ENCODE measurements around the gene ADM. TPM values are rescaled to one million over a fixed set of nuclear protein-coding genes. Genes with fewer than 3 reads are reported as not detected.

The ADM gene
- total and polyA plus RNA-seq, 2 donors (not counting 3 experiments of a cell fraction or from before 2014, with no cell fraction given) = 45.3 to 55.5 TPM

DNA sequence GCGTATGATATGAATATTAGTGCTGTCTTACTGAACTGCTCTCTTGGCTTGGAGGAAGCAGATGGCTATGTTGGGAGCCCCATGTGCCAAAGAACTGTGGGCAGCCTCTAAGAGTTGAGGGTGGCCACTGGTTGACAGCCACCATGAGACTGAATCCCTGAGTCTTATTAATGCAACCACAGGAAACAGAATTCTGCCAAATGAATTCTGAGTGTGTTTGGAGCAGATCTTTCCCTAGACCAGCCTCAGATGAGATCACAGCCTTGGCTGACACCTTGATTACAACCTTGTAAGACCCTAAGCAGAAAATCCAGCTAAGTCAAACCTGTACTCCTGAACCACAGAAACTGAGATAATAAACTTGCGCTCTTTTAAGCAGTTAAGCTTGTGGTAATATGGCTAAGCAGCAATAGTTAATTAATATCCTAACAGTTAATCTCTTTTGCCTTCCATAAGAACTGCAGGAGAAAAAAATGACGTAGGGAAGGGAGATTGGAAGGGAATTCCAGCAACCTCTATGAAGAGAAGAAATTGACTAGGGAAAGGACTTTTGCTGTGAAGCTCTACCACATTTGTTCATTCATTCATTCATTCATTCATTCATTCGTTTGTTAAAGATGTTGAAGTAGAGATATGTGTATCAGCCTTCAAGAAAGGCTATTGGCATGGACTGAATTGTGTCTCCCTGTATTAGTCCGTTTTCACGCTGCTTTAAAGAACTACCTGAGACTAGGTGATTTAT lies 26.8 kb downstream of the ADM start:
- H3K4me1 ChIP-seq (ENCODE audit: control insufficient read depth, extremely low read depth, insufficient read depth, low read length) = peaks cover 35% of the 10 kb centered on the region
- no TSS peak for BruUV-seq (replicated peaks)
- H4K20me1 ChIP-seq (replicated peaks; ENCODE audit: control insufficient read depth, extremely low read depth, insufficient read depth, low read length) = no peaks in the 10 kb centered on the region
- no peak for TF ChIP-seq MYC (IDR thresholded peaks at IDR 0.05; ENCODE audit: low read depth, low read length)
- TF ChIP-seq, protein P1, sequence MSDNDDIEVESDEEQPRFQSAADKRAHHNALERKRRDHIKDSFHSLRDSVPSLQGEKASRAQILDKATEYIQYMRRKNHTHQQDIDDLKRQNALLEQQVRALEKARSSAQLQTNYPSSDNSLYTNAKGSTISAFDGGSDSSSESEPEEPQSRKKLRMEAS (IDR thresholded peaks at IDR 0.05; ENCODE audit: insufficient read depth, insufficient read length) = no peak
- TF ChIP-seq, protein P2, sequence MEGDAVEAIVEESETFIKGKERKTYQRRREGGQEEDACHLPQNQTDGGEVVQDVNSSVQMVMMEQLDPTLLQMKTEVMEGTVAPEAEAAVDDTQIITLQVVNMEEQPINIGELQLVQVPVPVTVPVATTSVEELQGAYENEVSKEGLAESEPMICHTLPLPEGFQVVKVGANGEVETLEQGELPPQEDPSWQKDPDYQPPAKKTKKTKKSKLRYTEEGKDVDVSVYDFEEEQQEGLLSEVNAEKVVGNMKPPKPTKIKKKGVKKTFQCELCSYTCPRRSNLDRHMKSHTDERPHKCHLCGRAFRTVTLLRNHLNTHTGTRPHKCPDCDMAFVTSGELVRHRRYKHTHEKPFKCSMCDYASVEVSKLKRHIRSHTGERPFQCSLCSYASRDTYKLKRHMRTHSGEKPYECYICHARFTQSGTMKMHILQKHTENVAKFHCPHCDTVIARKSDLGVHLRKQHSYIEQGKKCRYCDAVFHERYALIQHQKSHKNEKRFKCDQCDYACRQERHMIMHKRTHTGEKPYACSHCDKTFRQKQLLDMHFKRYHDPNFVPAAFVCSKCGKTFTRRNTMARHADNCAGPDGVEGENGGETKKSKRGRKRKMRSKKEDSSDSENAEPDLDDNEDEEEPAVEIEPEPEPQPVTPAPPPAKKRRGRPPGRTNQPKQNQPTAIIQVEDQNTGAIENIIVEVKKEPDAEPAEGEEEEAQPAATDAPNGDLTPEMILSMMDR (IDR thresholded peaks at IDR 0.05; ENCODE audit: extremely low read depth in 1 of 2, insufficient read depth in 1 of 2, low read depth in 1 of 2, low read length in 2 of 2) = no peak
- H3K4me2 ChIP-seq (ENCODE audit: insufficient read depth, low read length) = no peak overlapping the region
- H3K27ac ChIP-seq (ENCODE audit: insufficient read depth, low read depth, low read length) = no peak overlapping the region
- H3K9me3 ChIP-seq (replicated peaks; ENCODE audit: control insufficient read depth, insufficient read depth, low read length) = no peaks in the 10 kb centered on the region
- H3K36me3 ChIP-seq (ENCODE audit: control insufficient read depth in 2 of 2, extremely low read depth in 1 of 2, insufficient read depth in 2 of 2, low read length in 2 of 2) = no peaks in the 10 kb centered on the region
- ChIA-PET CTCF (no interaction called here), POLR2A (no interaction called here)
- intact Hi-C loops (cut with micrococcal nuclease) (no loop called here), dilution Hi-C loops (cut with MboI; ENCODE audit: extremely low pct_ligation_motif_present, low sequenced_read_pairs) (no loop called here)
- no peaks in the 10 kb centered on the region for H3K79me2 ChIP-seq (ENCODE audit: control insufficient read depth, insufficient read depth, low read length)
- H2AFZ ChIP-seq (ENCODE audit: low read depth, low read length) = no peak overlapping the region
- no peaks in the 10 kb centered on the region for H3K27me3 ChIP-seq (ENCODE audit: control insufficient read depth in 2 of 2, insufficient read depth in 2 of 2, low read length in 2 of 2)
- FAIRE-seq (no peak), DNase-seq (ENCODE audit: low read depth, low spot score) (no peak)
- H3K9me1 ChIP-seq (replicated peaks; ENCODE audit: control insufficient read depth, extremely low read depth, insufficient read depth, low read length) = no peaks in the 10 kb centered on the region
- H3K4me3 ChIP-seq (replicated peaks in 1 of 3; ENCODE audit: insufficient read depth in 1 of 3, low read depth in 1 of 3, low read length in 3 of 3) = no peak overlapping the region
- no peak overlapping the region for H3K9ac ChIP-seq (replicated peaks; ENCODE audit: extremely low read depth, insufficient read depth, low read length)

DNA sequence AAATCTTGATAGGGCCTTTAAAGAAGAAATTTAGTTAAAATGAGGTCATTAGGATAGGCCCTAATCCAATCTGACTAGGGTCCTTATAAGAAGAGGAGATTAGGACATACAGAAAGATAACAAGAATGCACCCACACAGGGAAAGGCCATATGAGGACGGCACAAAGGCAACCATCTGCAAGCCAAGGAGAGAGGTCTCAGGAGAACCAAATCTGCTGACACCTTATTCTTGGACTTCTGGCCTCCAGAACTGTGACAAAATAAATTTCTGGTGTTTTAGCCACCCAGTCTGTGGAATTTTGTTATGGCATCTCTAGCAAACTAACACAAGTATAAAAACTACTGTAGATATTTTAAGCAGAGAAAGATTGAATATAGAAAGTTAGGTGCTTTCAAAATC lies 28.6 kb downstream of the ADM start:
- CTCF ChIA-PET = interaction anchor here (1.9 kb wide), 1 partner anchor 33 kb away, joined by 7 read pairs; no protein-coding TSS in a partner anchor
- TF ChIP-seq EZH2 (IDR thresholded peaks at IDR 0.05; ENCODE audit: borderline replicate concordance, low read depth, low read length, severe bottlenecking) (no peak), MYC (IDR thresholded peaks at IDR 0.05; ENCODE audit: low read depth, low read length) (no peak), JUN (IDR thresholded peaks at IDR 0.05; ENCODE audit: borderline replicate concordance, insufficient read depth, insufficient read length, low read depth) (no peak), POLR2A (IDR thresholded peaks at IDR 0.05; ENCODE audit: low read depth, low read length) (no peak), FOS (IDR thresholded peaks at IDR 0.05; ENCODE audit: borderline replicate concordance, insufficient read depth, low read length) (no peak), POLR2AphosphoS5 (IDR thresholded peaks at IDR 0.05; ENCODE audit: insufficient read depth, low read depth, low read length) (no peak), GATA2 (IDR thresholded peaks at IDR 0.05; ENCODE audit: insufficient read depth, insufficient read length, low read depth, low read length) (no peak)
- TF ChIP-seq, protein P2 (IDR thresholded peaks at IDR 0.05; ENCODE audit: extremely low read depth in 1 of 2, insufficient read depth in 1 of 2, low read depth in 1 of 2, low read length in 2 of 2) = no peak
- TF ChIP-seq, protein P1 (IDR thresholded peaks at IDR 0.05; ENCODE audit: insufficient read depth, insufficient read length) = no peak
- no TSS peak for BruUV-seq (replicated peaks)
- H3K36me3 ChIP-seq (ENCODE audit: control insufficient read depth in 2 of 2, extremely low read depth in 1 of 2, insufficient read depth in 2 of 2, low read length in 2 of 2) = no peaks in the 10 kb centered on the region
- intact Hi-C loops (cut with micrococcal nuclease) = no loop called here
- FAIRE-seq = no peak
- dilution Hi-C loops (cut with MboI; ENCODE audit: extremely low pct_ligation_motif_present, low sequenced_read_pairs) = no loop called here
- peaks cover 17% of the 10 kb centered on the region for H3K4me1 ChIP-seq (ENCODE audit: control insufficient read depth, extremely low read depth, insufficient read depth, low read length)
- H2AFZ ChIP-seq (ENCODE audit: low read depth, low read length) = no peak overlapping the region
- H3K4me2 ChIP-seq (ENCODE audit: insufficient read depth, low read length) = no peak overlapping the region
- H3K9me3 ChIP-seq (replicated peaks; ENCODE audit: control insufficient read depth, insufficient read depth, low read length) = no peaks in the 10 kb centered on the region
- no peaks in the 10 kb centered on the region for H3K27me3 ChIP-seq (ENCODE audit: control insufficient read depth in 2 of 2, insufficient read depth in 2 of 2, low read length in 2 of 2)
- no peaks in the 10 kb centered on the region for H4K20me1 ChIP-seq (replicated peaks; ENCODE audit: control insufficient read depth, extremely low read depth, insufficient read depth, low read length)
- no peak overlapping the region for H3K27ac ChIP-seq (ENCODE audit: insufficient read depth, low read depth, low read length)
- no peak for DNase-seq (ENCODE audit: low read depth, low spot score)
- POLR2A ChIA-PET = no interaction called here
- no peaks in the 10 kb centered on the region for H3K79me2 ChIP-seq (ENCODE audit: control insufficient read depth, insufficient read depth, low read length)
- H3K4me3 ChIP-seq (replicated peaks in 1 of 3; ENCODE audit: insufficient read depth in 1 of 3, low read depth in 1 of 3, low read length in 3 of 3) = no peak overlapping the region
- H3K9me1 ChIP-seq (replicated peaks; ENCODE audit: control insufficient read depth, extremely low read depth, insufficient read depth, low read length) = no peaks in the 10 kb centered on the region
- no peak overlapping the region for H3K9ac ChIP-seq (replicated peaks; ENCODE audit: extremely low read depth, insufficient read depth, low read length)

All from endothelial cell of umbilical vein (primary cell).